Thyroid gland (tissue), 4 donors: Measurements from ENCODE around the gene ANGEL1.

Experiments
- CTCF ChIP-seq, 6 experiments: fragments of 200-600 bp in 3 of 6; fragments of 450-650 bp in 3 of 6; sonication (generic) in 3 of 6; IDR thresholded peaks; one replicate each; pipeline ENCODE4 v1.5.1; 2016 to 2019; ENCODE audit warnings: antibody characterized with exemption in 6 of 6, mild to moderate bottlenecking in 2 of 6, inconsistent platforms in 1 of 6, moderate library complexity in 1 of 6
- POLR2A ChIP-seq, 2 donors: fragments of 450-650 bp; IDR thresholded peaks; one replicate each; pipeline ENCODE4 v1.6.1; 2017; ENCODE audit warnings: antibody characterized with exemption in 2 of 2, mild to moderate bottlenecking in 2 of 2, moderate library complexity in 1 of 2

- TF ChIP-seq CTCF (IDR thresholded peaks at IDR 0.05), result no peak
- TF ChIP-seq POLR2A (IDR thresholded peaks at IDR 0.05), result no peak
Observed at GRCh38 chr14:76752744-76753143, 59.9 kb downstream of the ANGEL1 start.
